IMR-90 (cell line): ENCODE data around the gene SLC12A6. TPM values are rescaled to one million over a fixed set of nuclear protein-coding genes. Genes with fewer than 3 reads are reported as not detected.

Experiments used
- ATAC-seq: fragments of 200-7000 bp; cut with Tn5 transposase; 2 replicates; pipeline ENCODE4 v1.9.1; 2020; ENCODE audit warnings: low read depth, mild to moderate bottlenecking, moderate library complexity
- BruUV-seq: library from RNA; stranded (reverse); fragments of 400-500 nt; replicated peaks from 2 replicates; lab custom pipeline; 2021; lab: Mats Ljungman, UMichigan
- CTCF ChIA-PET: fragments of 300-600 bp; formaldehyde crosslinking; extraction: SDS; loops from one replicate; lab custom pipeline; 2021; ENCODE audit warnings: antibody characterized with exemption; lab: Yijun Ruan, JAX
- POLR2A ChIA-PET: fragments of 300-600 bp; sonication (Branson Sonifier 250); formaldehyde crosslinking; loops from one replicate; lab custom pipeline; 2022; ENCODE audit warnings: antibody characterized with exemption; ENCODE audit not compliant: unreplicated experiment; lab: Charles Lee
- DNase-seq: peaks from one replicate; pipeline ENCODE4 v3.0.0; 2013
- H2AFZ ChIP-seq: replicated peaks from 2 replicates; pipeline ENCODE3; 2013; ENCODE audit warnings: low read length, mild to moderate bottlenecking; ENCODE audit not compliant: poor library complexity
- H2AK5ac ChIP-seq: 2 replicates; pipeline ENCODE4 v1.6.1; 2013; ENCODE audit warnings: low read depth, low read length, inconsistent platforms
- H2AK9ac ChIP-seq: replicated peaks from 2 replicates; pipeline ENCODE3; 2013; ENCODE audit warnings: mild to moderate bottlenecking, low read depth, low read length, moderate library complexity; ENCODE audit not compliant: poor library complexity
- H2BK120ac ChIP-seq: 2 replicates; pipeline ENCODE4 v1.6.1; 2013; ENCODE audit warnings: low read depth, low read length, inconsistent platforms
- H2BK15ac ChIP-seq: 3 replicates; pipeline ENCODE4 v1.6.1; 2013; ENCODE audit warnings: low read depth, low read length, inconsistent platforms
- H2BK20ac ChIP-seq: 2 replicates; pipeline ENCODE4 v1.6.1; 2013; ENCODE audit warnings: low read depth, mild to moderate bottlenecking, inconsistent platforms, low read length, moderate library complexity
- H2BK5ac ChIP-seq: 2 replicates; pipeline ENCODE4 v1.6.1; 2013; ENCODE audit warnings: mild to moderate bottlenecking, low read depth, low read length, inconsistent platforms; ENCODE audit not compliant: poor library complexity, severe bottlenecking
- H3K14ac ChIP-seq: replicated peaks from 2 replicates; pipeline ENCODE4 v1.6.1; 2013; ENCODE audit warnings: low read depth, low read length, inconsistent platforms
- H3K18ac ChIP-seq: 2 replicates; pipeline ENCODE4 v1.6.1; 2013; ENCODE audit warnings: low read depth, low read length, control low read depth
- H3K23ac ChIP-seq: 2 replicates; pipeline ENCODE4 v1.6.1; 2013; ENCODE audit warnings: low read depth, low read length, inconsistent platforms
- H3K27ac ChIP-seq: 2 replicates; pipeline ENCODE4 v1.5.1; 2013; ENCODE audit warnings: mild to moderate bottlenecking, control low read depth, low read length; ENCODE audit not compliant: insufficient read depth
- H3K27me3 ChIP-seq: 2 replicates; pipeline ENCODE4 v1.6.1; 2013; ENCODE audit warnings: low read length; ENCODE audit not compliant: control insufficient read depth, insufficient read depth
- H3K36me3 ChIP-seq: 2 replicates; pipeline ENCODE4 v1.6.1; 2013; ENCODE audit warnings: low read length, mixed read lengths; ENCODE audit not compliant: control insufficient read depth, insufficient read depth
- H3K4ac ChIP-seq: 2 replicates; pipeline ENCODE4 v1.6.1; 2013; ENCODE audit warnings: low read depth, low read length, inconsistent platforms
- H3K4me1 ChIP-seq: 2 replicates; pipeline ENCODE4 v1.6.1; 2013; ENCODE audit warnings: low read length, mixed read lengths; ENCODE audit not compliant: control insufficient read depth, insufficient read depth
- H3K4me2 ChIP-seq: 2 replicates; pipeline ENCODE4 v1.6.1; 2013; ENCODE audit warnings: low read depth, mild to moderate bottlenecking, control low read depth, low read length, moderate library complexity
- H3K4me3 ChIP-seq: 2 replicates; pipeline ENCODE4 v1.5.1; 2013; ENCODE audit warnings: low read depth, mild to moderate bottlenecking, control low read depth, low read length, moderate library complexity; ENCODE audit not compliant: insufficient read depth
- H3K56ac ChIP-seq: 2 replicates; pipeline ENCODE4 v1.6.1; 2013; ENCODE audit warnings: low read length, inconsistent platforms; ENCODE audit not compliant: insufficient read depth; ENCODE audit errors: extremely low read depth
- H3K79me1 ChIP-seq, 2 experiments: 2 replicates each; pipeline ENCODE4 v1.6.1; 2013; ENCODE audit warnings: low read length in 2 of 2, inconsistent platforms in 1 of 2, low read depth in 1 of 2
- H3K9ac ChIP-seq: 2 replicates; pipeline ENCODE4 v1.6.1; 2013; ENCODE audit warnings: low read depth, low read length, control low read depth
- H3K9me1 ChIP-seq: 2 replicates; pipeline ENCODE4 v1.6.1; 2013; ENCODE audit warnings: low read length, inconsistent platforms; ENCODE audit not compliant: insufficient read depth
- H3K9me3 ChIP-seq: 2 replicates; pipeline ENCODE4 v1.6.1; 2013; ENCODE audit warnings: low read length; ENCODE audit not compliant: control insufficient read depth, insufficient read depth
- H4K20me1 ChIP-seq: 2 replicates; pipeline ENCODE4 v1.6.1; 2013; ENCODE audit warnings: low read length, inconsistent platforms; ENCODE audit not compliant: insufficient read depth
- H4K5ac ChIP-seq: 2 replicates; pipeline ENCODE4 v1.6.1; 2013; ENCODE audit warnings: mild to moderate bottlenecking, low read depth, low read length, control low read depth
- H4K8ac ChIP-seq, 2 experiments: 2 replicates each; pipeline ENCODE4 v1.6.1; 2013; ENCODE audit warnings: low read depth in 2 of 2, low read length in 2 of 2, control low read depth in 1 of 2, inconsistent platforms in 1 of 2
- H4K91ac ChIP-seq: 2 replicates; pipeline ENCODE4 v1.6.1; 2013; ENCODE audit warnings: low read depth, low read length, inconsistent platforms; ENCODE audit not compliant: insufficient read depth
- BHLHE40 ChIP-seq: fragments of 150-350 bp; IDR thresholded peaks from 2 replicates; pipeline ENCODE4 v1.6.1; 2016; ENCODE audit warnings: mild to moderate bottlenecking, low read depth, low read length
- CEBPB ChIP-seq: IDR thresholded peaks from 2 replicates; pipeline ENCODE4 v1.6.1; 2012; ENCODE audit warnings: low read depth, low read length, improper control_type of control experiment
- CHD1 ChIP-seq: IDR thresholded peaks from 2 replicates; pipeline ENCODE4 v1.6.1; 2012; ENCODE audit warnings: low read depth, low read length, improper control_type of control experiment
- FOS ChIP-seq: fragments of 150-350 bp; IDR thresholded peaks from 2 replicates; pipeline ENCODE4 v1.6.1; 2016; ENCODE audit warnings: low read depth, low read length
- MAFK ChIP-seq: IDR thresholded peaks from 2 replicates; pipeline ENCODE4 v1.6.1; 2012; ENCODE audit warnings: low read depth, low read length, improper control_type of control experiment
- MAZ ChIP-seq: IDR thresholded peaks from 2 replicates; pipeline ENCODE4 v1.6.1; 2012; ENCODE audit warnings: low read depth, mild to moderate bottlenecking, low read length, improper control_type of control experiment, moderate library complexity, borderline replicate concordance
- MXI1 ChIP-seq: IDR thresholded peaks from 2 replicates; pipeline ENCODE4 v1.6.1; 2012; ENCODE audit warnings: low read depth, mild to moderate bottlenecking, low read length, moderate library complexity, borderline replicate concordance
- NFE2L2 ChIP-seq: fragments of 150-350 bp; IDR thresholded peaks from 2 replicates; pipeline ENCODE4 v1.6.1; 2016; ENCODE audit warnings: low read depth, mild to moderate bottlenecking, low read length
- POLR2A ChIP-seq: IDR thresholded peaks from 2 replicates; pipeline ENCODE4 v1.6.1; 2012; ENCODE audit warnings: mild to moderate bottlenecking, low read depth, low read length
- RAD21 ChIP-seq: IDR thresholded peaks from 2 replicates; pipeline ENCODE4 v1.6.1; 2012; ENCODE audit warnings: low read length, improper control_type of control experiment
- RCOR1 ChIP-seq: IDR thresholded peaks from 2 replicates; pipeline ENCODE4 v1.6.1; 2012; ENCODE audit warnings: mild to moderate bottlenecking, low read length, improper control_type of control experiment; ENCODE audit not compliant: insufficient replicate concordance
- RFX5 ChIP-seq: IDR thresholded peaks from 2 replicates; pipeline ENCODE4 v1.8.0; 2012; ENCODE audit warnings: low read depth, mild to moderate bottlenecking, low read length, moderate library complexity
- SMC3 ChIP-seq: fragments of 150-350 bp; IDR thresholded peaks from 2 replicates; pipeline ENCODE4 v1.6.1; 2016; ENCODE audit warnings: low read depth, mild to moderate bottlenecking, antibody characterized with exemption, low read length, moderate library complexity
- USF2 ChIP-seq: fragments of 150-350 bp; IDR thresholded peaks from 2 replicates; pipeline ENCODE4 v1.6.1; 2017; ENCODE audit warnings: mild to moderate bottlenecking, antibody characterized with exemption, low read length, low read depth
- WGBS, 2 experiments: methylation state at CpG; one replicate each; pipeline versions ENCODE4 v1.1.5 to v1.1.7; 2013; ENCODE audit warnings: missing lambda C conversion rate in 2 of 2; ENCODE audit not compliant: insufficient read length in 1 of 2; ENCODE audit errors: extremely low coverage in 2 of 2; 5-methylcytosine and 5-hydroxymethylcytosine counted together
- dilution Hi-C: fragments of 300-500 bp; cut with HindIII; formaldehyde crosslinking; loops from one replicate; pipeline ENCODE4 v1.14.3; 2018; ENCODE audit warnings: low sequenced_read_pairs; ENCODE audit not compliant: unreplicated experiment
- in situ Hi-C: fragments of 300-500 bp; cut with MboI; formaldehyde crosslinking; loops from 3 replicates; pipeline ENCODE4 v1.14.3; 2019; ENCODE audit warnings: low sequenced_read_pairs, inconsistent platforms, mixed read lengths
- intact Hi-C: fragments of 100-400 bp; cut with micrococcal nuclease; formaldehyde crosslinking; loops from 2 replicates; pipeline ENCODE4 v1.10.0; 2022
- polyA plus RNA-seq, 3 experiments: library from polyadenylated mRNA; depleted of rRNA; stranded (reverse); fragments of >200 nt; gene quantifications; 2 replicates each; pipeline ENCODE4 v1.2.3, GENCODE V29; 2012; ENCODE audit warnings: low replicate concordance in 1 of 3
- total RNA-seq: library from RNA; depleted of rRNA; stranded (reverse); fragments of >200 nt; gene quantifications from 2 replicates; pipeline ENCODE4 v1.2.3, GENCODE V29; 2012
- TF ChIP-seq, protein P1 (sequence below): conservative IDR thresholded peaks from 2 replicates; pipeline ENCODE4 v1.5.1; 2012; ENCODE audit warnings: mild to moderate bottlenecking, low read depth, low read length, improper control_type of control experiment
- TF ChIP-seq, protein P2 (sequence below): fragments of 150-350 bp; IDR thresholded peaks from 2 replicates; pipeline ENCODE4 v1.6.1; 2016; ENCODE audit warnings: low read depth, mild to moderate bottlenecking, low read length, moderate library complexity, borderline replicate concordance

Gene SLC12A6
- total and polyA plus RNA-seq, 2 of the 4 experiments (the other 2 are of a cell fraction) = 7.7 to 10.2 TPM

DNA sequence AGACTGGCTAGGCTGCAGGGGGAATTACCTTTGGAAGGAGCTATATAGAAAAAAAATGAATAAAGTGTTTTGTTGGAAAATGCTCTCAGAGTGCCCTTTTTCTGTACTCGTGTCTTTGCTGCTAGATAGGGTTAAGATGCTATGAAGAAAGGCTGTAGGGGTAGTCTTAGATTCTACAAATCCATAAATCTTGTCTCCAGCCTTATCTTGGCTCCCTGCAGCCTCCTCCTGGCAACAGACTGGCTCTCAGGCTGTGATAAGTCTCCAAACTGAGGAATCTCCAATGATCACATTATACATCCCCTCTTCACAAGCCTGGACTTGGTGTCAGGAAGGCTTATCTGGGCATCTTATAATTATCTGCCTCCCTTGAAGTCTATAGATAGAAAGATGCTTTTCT is 20.1 kb upstream of the SLC12A6 start:
- Histone ChIP-seq H3K27me3 (no peaks in the 10 kb centered on the region), H3K79me1 (no peaks in the 10 kb centered on the region), H3K14ac (no peak overlapping the region), H4K20me1 (no peaks in the 10 kb centered on the region), H3K56ac (no peak overlapping the region), H3K36me3 (peaks cover 32% of the 10 kb centered on the region), H3K9ac (no peak overlapping the region), H2BK120ac (no peak overlapping the region), H3K18ac (no peak overlapping the region), H3K9me3 (no peaks in the 10 kb centered on the region), H3K27ac (no peak overlapping the region), H3K23ac (no peak overlapping the region), H2BK15ac (no peak overlapping the region), H3K4me2 (no peak overlapping the region), H4K5ac (no peak overlapping the region), H3K4me3 (no peak overlapping the region), H2AK9ac (no peak overlapping the region), H2AFZ (no peak overlapping the region), H2BK20ac (no peak overlapping the region), H4K8ac (no peak overlapping the region), H3K4me1 (no peaks in the 10 kb centered on the region), H2BK5ac (no peak overlapping the region), H2AK5ac (no peak overlapping the region), H3K4ac (no peak overlapping the region), H3K9me1 (no peaks in the 10 kb centered on the region), H4K91ac (no peak overlapping the region)
- ChIA-PET POLR2A (no interaction called here), CTCF (interaction anchor here (1.1 to 1.2 kb wide), 2 partner anchors 9 to 22 kb away, joined by 3 to 4 read pairs; partner anchors contain the start of gene LPCAT4)
- intact Hi-C loops = loop anchor here (5.0 kb wide), 1 partner anchor 225 kb away; the partner anchor contains the start of gene GOLGA8B
- in situ Hi-C loops = no loop called here
- dilution Hi-C loops = no loop called here
- DNase-seq (no peak), ATAC-seq (no peak)
- TF ChIP-seq SMC3 (no peak), RCOR1 (no peak), CHD1 (no peak), CEBPB (no peak), POLR2A (no peak), MAZ (no peak), FOS (no peak), MXI1 (no peak), RFX5 (no peak), USF2 (no peak), MAFK (no peak), RAD21 (no peak), BHLHE40 (no peak), NFE2L2 (no peak)
- TF ChIP-seq, protein P1, sequence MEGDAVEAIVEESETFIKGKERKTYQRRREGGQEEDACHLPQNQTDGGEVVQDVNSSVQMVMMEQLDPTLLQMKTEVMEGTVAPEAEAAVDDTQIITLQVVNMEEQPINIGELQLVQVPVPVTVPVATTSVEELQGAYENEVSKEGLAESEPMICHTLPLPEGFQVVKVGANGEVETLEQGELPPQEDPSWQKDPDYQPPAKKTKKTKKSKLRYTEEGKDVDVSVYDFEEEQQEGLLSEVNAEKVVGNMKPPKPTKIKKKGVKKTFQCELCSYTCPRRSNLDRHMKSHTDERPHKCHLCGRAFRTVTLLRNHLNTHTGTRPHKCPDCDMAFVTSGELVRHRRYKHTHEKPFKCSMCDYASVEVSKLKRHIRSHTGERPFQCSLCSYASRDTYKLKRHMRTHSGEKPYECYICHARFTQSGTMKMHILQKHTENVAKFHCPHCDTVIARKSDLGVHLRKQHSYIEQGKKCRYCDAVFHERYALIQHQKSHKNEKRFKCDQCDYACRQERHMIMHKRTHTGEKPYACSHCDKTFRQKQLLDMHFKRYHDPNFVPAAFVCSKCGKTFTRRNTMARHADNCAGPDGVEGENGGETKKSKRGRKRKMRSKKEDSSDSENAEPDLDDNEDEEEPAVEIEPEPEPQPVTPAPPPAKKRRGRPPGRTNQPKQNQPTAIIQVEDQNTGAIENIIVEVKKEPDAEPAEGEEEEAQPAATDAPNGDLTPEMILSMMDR = no peak
- TF ChIP-seq, protein P2, sequence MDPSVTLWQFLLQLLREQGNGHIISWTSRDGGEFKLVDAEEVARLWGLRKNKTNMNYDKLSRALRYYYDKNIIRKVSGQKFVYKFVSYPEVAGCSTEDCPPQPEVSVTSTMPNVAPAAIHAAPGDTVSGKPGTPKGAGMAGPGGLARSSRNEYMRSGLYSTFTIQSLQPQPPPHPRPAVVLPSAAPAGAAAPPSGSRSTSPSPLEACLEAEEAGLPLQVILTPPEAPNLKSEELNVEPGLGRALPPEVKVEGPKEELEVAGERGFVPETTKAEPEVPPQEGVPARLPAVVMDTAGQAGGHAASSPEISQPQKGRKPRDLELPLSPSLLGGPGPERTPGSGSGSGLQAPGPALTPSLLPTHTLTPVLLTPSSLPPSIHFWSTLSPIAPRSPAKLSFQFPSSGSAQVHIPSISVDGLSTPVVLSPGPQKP = no peak
- no CpG with 5 or more reads among the region's 1 CpG for WGBS, 2 experiments
- BruUV-seq = no TSS peak
